ENCODE data around the gene PIK3R6.

PIK3R6 gene

GRCh38 chr17:8838551-8839095, 28.9 kb downstream of the PIK3R6 start:
- DNase-seq (ENCODE audit: low read depth in 1 of 2, low spot score in 1 of 2), result no peak
- H3K4me3 ChIP-seq (replicated peaks; ENCODE audit: insufficient read depth, low read length), result no peak overlapping the region
- no peak for TF ChIP-seq GABPA (IDR thresholded peaks at IDR 0.05; ENCODE audit: low read depth)
- TF ChIP-seq SPI1 (IDR thresholded peaks at IDR 0.05; ENCODE audit: borderline replicate concordance, low read depth), result no peak
- TF ChIP-seq REST (IDR thresholded peaks at IDR 0.05; ENCODE audit: insufficient replicate concordance, low read depth), result no peak
- TF ChIP-seq CTCF (IDR thresholded peaks at IDR 0.05; ENCODE audit: insufficient read depth, low read length), result no peak
- TF ChIP-seq POLR2AphosphoS5 (IDR thresholded peaks at IDR 0.05; ENCODE audit: low read depth), result no peak
- no peak overlapping the region for H3K27ac ChIP-seq (replicated peaks)
- no peaks in the 10 kb centered on the region for H3K27me3 ChIP-seq (ENCODE audit: insufficient read depth, poor library complexity, severe bottlenecking)

GRCh38 chr17:8837563-8838075, 29.9 kb downstream of the PIK3R6 start:
- no peak overlapping the region for H3K4me3 ChIP-seq (replicated peaks; ENCODE audit: insufficient read depth, low read length)
- no peaks in the 10 kb centered on the region for H3K27me3 ChIP-seq (ENCODE audit: insufficient read depth, poor library complexity, severe bottlenecking)
- no peak for DNase-seq (ENCODE audit: low read depth in 1 of 2, low spot score in 1 of 2)
- H3K27ac ChIP-seq (replicated peaks), result no peak overlapping the region
- no peak for TF ChIP-seq REST (IDR thresholded peaks at IDR 0.05; ENCODE audit: insufficient replicate concordance, low read depth)
- no peak for TF ChIP-seq GABPA (IDR thresholded peaks at IDR 0.05; ENCODE audit: low read depth)
- no peak for TF ChIP-seq SPI1 (IDR thresholded peaks at IDR 0.05; ENCODE audit: borderline replicate concordance, low read depth)
- no peak for TF ChIP-seq CTCF (IDR thresholded peaks at IDR 0.05; ENCODE audit: insufficient read depth, low read length)
- TF ChIP-seq POLR2AphosphoS5 (IDR thresholded peaks at IDR 0.05; ENCODE audit: low read depth), result no peak

GRCh38 chr17:8836821-8837562, 30.5 kb downstream of the PIK3R6 start:
- H3K27me3 ChIP-seq (ENCODE audit: insufficient read depth, poor library complexity, severe bottlenecking), result no peaks in the 10 kb centered on the region
- no peak for TF ChIP-seq POLR2AphosphoS5 (IDR thresholded peaks at IDR 0.05; ENCODE audit: low read depth)
- TF ChIP-seq REST (IDR thresholded peaks at IDR 0.05; ENCODE audit: insufficient replicate concordance, low read depth), result no peak
- TF ChIP-seq CTCF (IDR thresholded peaks at IDR 0.05; ENCODE audit: insufficient read depth, low read length), result no peak
- TF ChIP-seq SPI1 (IDR thresholded peaks at IDR 0.05; ENCODE audit: borderline replicate concordance, low read depth), result no peak
- no peak for TF ChIP-seq GABPA (IDR thresholded peaks at IDR 0.05; ENCODE audit: low read depth)
- DNase-seq (ENCODE audit: low read depth in 1 of 2, low spot score in 1 of 2), result no peak
- H3K27ac ChIP-seq (replicated peaks), result no peak overlapping the region
- no peak overlapping the region for H3K4me3 ChIP-seq (replicated peaks; ENCODE audit: insufficient read depth, low read length)

All from HL-60 (cell line).